B cell (primary cell): ENCODE data around the gene DIP2A. TPM values are rescaled to one million over a fixed set of nuclear protein-coding genes. Genes with fewer than 3 reads are reported as not detected.

ENCODE experiments used
- ATAC-seq: fragments of 200-7000 bp; cut with Tn5 transposase; one replicate; pipeline ENCODE4 v1.10.0; 2021; ENCODE audit warnings: low read depth, mild to moderate bottlenecking, moderate number of reproducible peaks, moderate library complexity
- CTCF ChIA-PET: fragments of 350-600 bp; sonication (Branson Sonifier 250); formaldehyde crosslinking; loops from one replicate; lab custom pipeline; 2021; ENCODE audit warnings: antibody characterized with exemption, inconsistent platforms; lab: Charles Lee
- POLR2A ChIA-PET: fragments of 350-600 bp; sonication (Branson Sonifier 250); formaldehyde crosslinking; loops from one replicate; lab custom pipeline; 2021; ENCODE audit warnings: antibody characterized with exemption; lab: Charles Lee
- DNase-seq: peaks from one replicate; pipeline ENCODE4 v3.0.0; 2013
- H2AFZ ChIP-seq: 2 replicates; pipeline ENCODE4 v1.6.1; 2012; ENCODE audit warnings: mild to moderate bottlenecking, low read depth, low read length; ENCODE audit not compliant: insufficient read depth, poor library complexity, severe bottlenecking
- H3K27ac ChIP-seq, 2 donors: 1 replicate in 1 of 2; 2 replicates in 1 of 2; pipeline ENCODE4 v1.5.1; 2012 to 2013; ENCODE audit warnings: low read length in 2 of 2, mild to moderate bottlenecking in 2 of 2, moderate library complexity in 1 of 2
- H3K27me3 ChIP-seq, 4 experiments: fragments of 200-600 bp in 1 of 4; sonication (generic) in 1 of 4; replicated peaks in 1 of 4; 1 replicate in 2 of 4; 2 replicates in 2 of 4; pipeline versions ENCODE4 v1.6.1 to v1.7.0; 2013 to 2016; ENCODE audit warnings: low read length in 3 of 4, mild to moderate bottlenecking in 2 of 4, mixed read lengths in 1 of 4, moderate library complexity in 1 of 4; ENCODE audit not compliant: insufficient read depth in 4 of 4, control insufficient read depth in 3 of 4; ENCODE audit errors: control extremely low read depth in 1 of 4
- H3K36me3 ChIP-seq, 2 experiments: replicated peaks in 1 of 2; 1 replicate in 1 of 2; 2 replicates in 1 of 2; pipeline versions ENCODE4 v1.6.1 to v1.7.1; 2013; ENCODE audit warnings: low read length in 1 of 2; ENCODE audit not compliant: insufficient read depth in 2 of 2, control insufficient read depth in 1 of 2; ENCODE audit errors: control extremely low read depth in 1 of 2, extremely low read depth in 1 of 2
- H3K4me1 ChIP-seq, 2 donors: fragments of 200-600 bp in 1 of 2; sonication (generic) in 1 of 2; 1 replicate in 1 of 2; 2 replicates in 1 of 2; pipeline versions ENCODE4 v1.5.1 to v1.6.1; 2013 to 2017; ENCODE audit warnings: low read length in 2 of 2; ENCODE audit not compliant: control insufficient read depth in 2 of 2, insufficient read depth in 2 of 2
- H3K4me2 ChIP-seq: replicated peaks from 2 replicates; pipeline ENCODE3; 2012; ENCODE audit warnings: mild to moderate bottlenecking, low read depth, low read length; ENCODE audit not compliant: poor library complexity, severe bottlenecking
- H3K4me3 ChIP-seq, 5 experiments: fragments of 200-600 bp in 1 of 5; sonication (generic) in 1 of 5; 1 replicate in 3 of 5; 2 replicates in 2 of 5; pipeline versions ENCODE4 v1.5.1 to v1.7.0; 2011 to 2016; ENCODE audit warnings: low read length in 4 of 5, mild to moderate bottlenecking in 4 of 5, low read depth in 2 of 5, control low read depth in 1 of 5, moderate library complexity in 1 of 5; ENCODE audit not compliant: insufficient read depth in 1 of 5; ENCODE audit errors: control extremely low read depth in 1 of 5, extremely low read depth in 1 of 5
- H3K79me2 ChIP-seq: fragments of 200-600 bp; sonication (generic); one replicate; pipeline ENCODE4 v1.6.0; 2016; ENCODE audit warnings: low read length; ENCODE audit not compliant: control insufficient read depth, insufficient read depth
- H3K9ac ChIP-seq: fragments of 200-600 bp; sonication (generic); 2 replicates; pipeline ENCODE4 v1.6.1; 2017; ENCODE audit warnings: mild to moderate bottlenecking, low read length, moderate library complexity
- H3K9me3 ChIP-seq, 3 donors: one replicate each; pipeline versions ENCODE4 v1.6.1 to v1.7.1; 2013; ENCODE audit warnings: low read length in 2 of 3; ENCODE audit not compliant: control insufficient read depth in 2 of 3, insufficient read depth in 1 of 3; ENCODE audit errors: control extremely low read depth in 1 of 3
- H4K20me1 ChIP-seq: 2 replicates; pipeline ENCODE4 v1.6.0; 2012; ENCODE audit warnings: mild to moderate bottlenecking, low read length; ENCODE audit not compliant: insufficient read depth, control insufficient read depth, poor library complexity, severe bottlenecking
- H3K27ac Mint-ChIP-seq: one replicate; pipeline ENCODE4 v1.8.0; 2021; ENCODE audit warnings: mixed read lengths
- H3K27me3 Mint-ChIP-seq: one replicate; pipeline ENCODE4 v1.8.0; 2021; ENCODE audit warnings: mixed read lengths
- H3K4me1 Mint-ChIP-seq: one replicate; pipeline ENCODE4 v1.8.0; 2021; ENCODE audit warnings: mixed read lengths
- H3K4me3 Mint-ChIP-seq: one replicate; pipeline ENCODE4 v1.8.0; 2021; ENCODE audit warnings: mixed read lengths
- H3K9me3 Mint-ChIP-seq: one replicate; pipeline ENCODE4 v1.8.0; 2022; ENCODE audit warnings: mixed read lengths; ENCODE audit not compliant: insufficient read depth
- EZH2 ChIP-seq: IDR thresholded peaks from 2 replicates; pipeline ENCODE4 v1.6.1; 2012; ENCODE audit warnings: borderline replicate concordance, low read depth, mild to moderate bottlenecking, moderate library complexity, low read length; ENCODE audit not compliant: insufficient read depth, poor library complexity, severe bottlenecking
- WGBS: methylation state at CpG from one replicate; pipeline ENCODE4 v1.1.5; 2013; ENCODE audit warnings: missing lambda C conversion rate; ENCODE audit not compliant: insufficient coverage; 5-methylcytosine and 5-hydroxymethylcytosine counted together
- intact Hi-C: fragments of 100-400 bp; cut with micrococcal nuclease; formaldehyde crosslinking; loops from one replicate; pipeline ENCODE4 v1.10.0; 2022
- polyA plus RNA-seq: library from polyadenylated mRNA; depleted of rRNA; stranded (reverse); fragments of >200 nt; gene quantifications from 2 replicates; pipeline ENCODE4 v1.2.3, GENCODE V29; 2012
- total RNA-seq, 2 donors: library from RNA; stranded (reverse); fragments of 120-200 nt in 1 of 2; gene quantifications; 1 replicate in 1 of 2; 2 replicates in 1 of 2; pipeline versions ENCODE4 v1.2.3 to v1.2.4, GENCODE V29; 2013 to 2022
- TF ChIP-seq, protein P1 (sequence below): fragments of 200-600 bp; IDR thresholded peaks from one replicate; pipeline ENCODE4 v1.8.0; 2022; ENCODE audit warnings: antibody characterized with exemption, mild to moderate bottlenecking

Gene DIP2A
- total and polyA plus RNA-seq, 2 donors (not counting 1 experiment from before 2014, with no cell fraction given): 40.4 to 59.0 TPM

- Histone ChIP-seq H3K36me3 (peaks cover 5 to 54% of the 10 kb centered on the region in 2 experiments), H3K27me3 (no peaks in the 10 kb centered on the region), H3K79me2 (no peaks in the 10 kb centered on the region), H3K27ac (no peak overlapping the region), H3K9me3 (no peaks in the 10 kb centered on the region), H3K4me3 (no peak overlapping the region), H3K4me1 (peaks cover 0 to 1% of the 10 kb centered on the region in 2 donors), H3K4me2 (no peak overlapping the region), H3K9ac (no peak overlapping the region), H4K20me1 (no peaks in the 10 kb centered on the region), H2AFZ (no peak overlapping the region)
- no peaks in the 10 kb centered on the region for H3K27me3 Mint-ChIP-seq
- H3K9me3 Mint-ChIP-seq: peaks cover 4% of the 10 kb centered on the region
- intact Hi-C loops: no loop called here
- 96% methylated on average over 12 of the region's 15 CpGs for WGBS
- H3K27ac Mint-ChIP-seq: no peak overlapping the region
- ChIA-PET CTCF (no interaction called here), POLR2A (no interaction called here)
- H3K4me1 Mint-ChIP-seq: peaks cover 9% of the 10 kb centered on the region
- DNase-seq (no peak), ATAC-seq (no peak)
- TF ChIP-seq EZH2: no peak
- TF ChIP-seq, protein P1, sequence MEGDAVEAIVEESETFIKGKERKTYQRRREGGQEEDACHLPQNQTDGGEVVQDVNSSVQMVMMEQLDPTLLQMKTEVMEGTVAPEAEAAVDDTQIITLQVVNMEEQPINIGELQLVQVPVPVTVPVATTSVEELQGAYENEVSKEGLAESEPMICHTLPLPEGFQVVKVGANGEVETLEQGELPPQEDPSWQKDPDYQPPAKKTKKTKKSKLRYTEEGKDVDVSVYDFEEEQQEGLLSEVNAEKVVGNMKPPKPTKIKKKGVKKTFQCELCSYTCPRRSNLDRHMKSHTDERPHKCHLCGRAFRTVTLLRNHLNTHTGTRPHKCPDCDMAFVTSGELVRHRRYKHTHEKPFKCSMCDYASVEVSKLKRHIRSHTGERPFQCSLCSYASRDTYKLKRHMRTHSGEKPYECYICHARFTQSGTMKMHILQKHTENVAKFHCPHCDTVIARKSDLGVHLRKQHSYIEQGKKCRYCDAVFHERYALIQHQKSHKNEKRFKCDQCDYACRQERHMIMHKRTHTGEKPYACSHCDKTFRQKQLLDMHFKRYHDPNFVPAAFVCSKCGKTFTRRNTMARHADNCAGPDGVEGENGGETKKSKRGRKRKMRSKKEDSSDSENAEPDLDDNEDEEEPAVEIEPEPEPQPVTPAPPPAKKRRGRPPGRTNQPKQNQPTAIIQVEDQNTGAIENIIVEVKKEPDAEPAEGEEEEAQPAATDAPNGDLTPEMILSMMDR: no peak
- H3K4me3 Mint-ChIP-seq: no peak overlapping the region
Measured at GRCh38 chr21:46567348-46567747, 108.7 kb downstream of the DIP2A start.

DNA sequence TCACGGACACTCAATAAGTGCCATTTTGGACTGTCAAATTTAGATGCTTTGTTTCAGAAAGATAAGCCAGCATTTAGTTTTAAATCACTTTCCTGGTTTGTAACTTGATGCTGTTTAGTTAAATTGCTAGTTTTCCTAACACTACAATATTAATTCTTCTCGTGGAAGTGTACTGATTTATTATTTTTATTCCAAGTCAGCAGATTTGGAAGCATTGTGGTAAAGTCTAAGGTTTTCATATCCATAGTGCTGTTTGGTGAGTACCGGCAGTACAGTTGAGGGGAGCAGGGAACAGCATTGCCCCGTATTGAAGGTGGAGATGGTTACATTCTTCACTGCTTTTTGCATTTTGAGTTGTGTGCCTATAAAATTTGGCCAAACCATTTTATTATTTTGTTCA, 109.9 kb downstream of the DIP2A start:
- Histone ChIP-seq H3K9ac (no peak overlapping the region), H3K27me3 (no peaks in the 10 kb centered on the region), H3K27ac (no peak overlapping the region), H3K4me3 (no peak overlapping the region), H4K20me1 (no peaks in the 10 kb centered on the region), H3K79me2 (no peaks in the 10 kb centered on the region), H2AFZ (no peak overlapping the region), H3K4me1 (peaks cover 0 to 4% of the 10 kb centered on the region in 2 donors), H3K36me3 (peaks cover 5 to 42% of the 10 kb centered on the region in 2 experiments), H3K9me3 (peaks cover 0 to 7% (median 4%) of the 10 kb centered on the region in 3 donors), H3K4me2 (no peak overlapping the region)
- Mint-ChIP-seq H3K27me3 (no peaks in the 10 kb centered on the region), H3K4me3 (no peak overlapping the region), H3K9me3 (peaks cover 4% of the 10 kb centered on the region), H3K4me1 (peaks cover 11% of the 10 kb centered on the region), H3K27ac (no peak overlapping the region)
- DNase-seq (no peak), ATAC-seq (no peak)
- POLR2A ChIA-PET: no interaction called here
- CTCF ChIA-PET: no interaction called here
- intact Hi-C loops: no loop called here
- TF ChIP-seq, protein P1: no peak
- TF ChIP-seq EZH2: no peak
- WGBS: 100% methylated on average over 2 of the region's 4 CpGs
